Bronchial epithelial cell (primary cell): ENCODE results near the gene CFAP100. TPM values are rescaled to one million over a fixed set of nuclear protein-coding genes. Genes with fewer than 3 reads are reported as not detected.

Experiments
- DNase-seq: peaks from one replicate; pipeline ENCODE4 v3.0.0-alpha.2; 2010; ENCODE audit warnings: low read depth
- FAIRE-seq: peaks from 2 replicates; lab custom pipeline; 2011; peaks lifted over from hg19 to GRCh38; lab: Jason Lieb, UNC
- H3K27me3 ChIP-seq: 2 replicates; pipeline ENCODE4 v1.5.1; 2011; ENCODE audit warnings: low read length; ENCODE audit not compliant: control insufficient read depth, insufficient read depth
- H3K36me3 ChIP-seq: 2 replicates; pipeline ENCODE4 v1.5.1; 2011; ENCODE audit warnings: low read length; ENCODE audit not compliant: control insufficient read depth, insufficient read depth
- H3K4me3 ChIP-seq: 2 replicates; pipeline ENCODE4 v1.5.1; 2011; ENCODE audit warnings: mild to moderate bottlenecking, low read depth, low read length, control low read depth
- total RNA-seq: library from RNA; depleted of rRNA; stranded (reverse); fragments of >200 nt; gene quantifications from 2 replicates; pipeline ENCODE4 v1.2.1, GENCODE V29; 2014
- TF ChIP-seq, protein P1 (sequence below): IDR thresholded peaks from 2 replicates; pipeline ENCODE4 v1.5.1; 2011; ENCODE audit warnings: mild to moderate bottlenecking, moderate library complexity, low read length, control low read depth, inconsistent platforms; ENCODE audit not compliant: insufficient read depth, severe bottlenecking

Gene CFAP100
- total RNA-seq, 1 donor from 2014 or later: not detected

DNA sequence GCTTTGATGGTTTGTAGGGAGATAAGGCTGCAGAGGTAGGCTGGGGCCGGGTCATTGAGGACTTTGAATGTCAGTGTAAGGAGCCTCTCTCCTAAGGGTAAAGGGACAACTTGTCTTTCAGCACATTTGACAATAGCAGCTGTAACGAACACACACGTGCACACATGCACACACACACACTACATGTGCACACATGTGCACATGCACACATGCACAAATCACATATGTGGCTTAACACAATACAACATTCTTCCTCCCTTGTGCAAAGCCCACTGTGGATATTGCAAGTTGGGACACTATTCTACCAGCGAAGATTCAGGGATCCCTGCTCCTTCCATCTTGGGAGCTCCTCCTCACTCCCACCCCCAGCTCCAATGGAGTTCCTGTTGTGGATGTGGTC is 1.1 kb upstream of the CFAP100 start:
- Histone ChIP-seq H3K4me3 (no peak overlapping the region), H3K36me3 (no peaks in the 10 kb centered on the region), H3K27me3 (peaks cover 6% of the 10 kb centered on the region)
- TF ChIP-seq, protein P1, sequence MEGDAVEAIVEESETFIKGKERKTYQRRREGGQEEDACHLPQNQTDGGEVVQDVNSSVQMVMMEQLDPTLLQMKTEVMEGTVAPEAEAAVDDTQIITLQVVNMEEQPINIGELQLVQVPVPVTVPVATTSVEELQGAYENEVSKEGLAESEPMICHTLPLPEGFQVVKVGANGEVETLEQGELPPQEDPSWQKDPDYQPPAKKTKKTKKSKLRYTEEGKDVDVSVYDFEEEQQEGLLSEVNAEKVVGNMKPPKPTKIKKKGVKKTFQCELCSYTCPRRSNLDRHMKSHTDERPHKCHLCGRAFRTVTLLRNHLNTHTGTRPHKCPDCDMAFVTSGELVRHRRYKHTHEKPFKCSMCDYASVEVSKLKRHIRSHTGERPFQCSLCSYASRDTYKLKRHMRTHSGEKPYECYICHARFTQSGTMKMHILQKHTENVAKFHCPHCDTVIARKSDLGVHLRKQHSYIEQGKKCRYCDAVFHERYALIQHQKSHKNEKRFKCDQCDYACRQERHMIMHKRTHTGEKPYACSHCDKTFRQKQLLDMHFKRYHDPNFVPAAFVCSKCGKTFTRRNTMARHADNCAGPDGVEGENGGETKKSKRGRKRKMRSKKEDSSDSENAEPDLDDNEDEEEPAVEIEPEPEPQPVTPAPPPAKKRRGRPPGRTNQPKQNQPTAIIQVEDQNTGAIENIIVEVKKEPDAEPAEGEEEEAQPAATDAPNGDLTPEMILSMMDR: no peak
- no peak for DNase-seq
- FAIRE-seq: no peak

DNA sequence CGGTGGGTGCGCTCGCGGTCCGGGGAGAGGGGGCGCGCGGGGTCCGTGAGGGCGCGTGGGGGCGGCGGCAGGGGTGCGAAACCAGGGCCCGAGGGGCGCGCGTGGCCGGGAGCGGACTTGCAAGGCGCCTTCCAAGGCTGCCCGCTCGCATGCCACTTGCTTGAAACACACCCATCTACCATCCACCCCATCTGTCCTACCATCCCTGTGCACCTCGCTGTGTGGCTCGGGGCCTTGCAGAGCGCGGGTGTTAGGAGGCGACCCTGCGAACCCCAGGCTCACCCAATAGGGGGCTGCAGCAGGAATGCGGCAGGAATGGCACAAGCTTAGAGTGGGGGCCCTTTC is 240 bp downstream of the CFAP100 start:
- no peaks in the 10 kb centered on the region for H3K36me3 ChIP-seq
- FAIRE-seq: no peak
- TF ChIP-seq, protein P1: no peak
- no peak for DNase-seq
- H3K27me3 ChIP-seq: peaks cover 6% of the 10 kb centered on the region
- H3K4me3 ChIP-seq: peak overlapping the region; percentile 3

DNA sequence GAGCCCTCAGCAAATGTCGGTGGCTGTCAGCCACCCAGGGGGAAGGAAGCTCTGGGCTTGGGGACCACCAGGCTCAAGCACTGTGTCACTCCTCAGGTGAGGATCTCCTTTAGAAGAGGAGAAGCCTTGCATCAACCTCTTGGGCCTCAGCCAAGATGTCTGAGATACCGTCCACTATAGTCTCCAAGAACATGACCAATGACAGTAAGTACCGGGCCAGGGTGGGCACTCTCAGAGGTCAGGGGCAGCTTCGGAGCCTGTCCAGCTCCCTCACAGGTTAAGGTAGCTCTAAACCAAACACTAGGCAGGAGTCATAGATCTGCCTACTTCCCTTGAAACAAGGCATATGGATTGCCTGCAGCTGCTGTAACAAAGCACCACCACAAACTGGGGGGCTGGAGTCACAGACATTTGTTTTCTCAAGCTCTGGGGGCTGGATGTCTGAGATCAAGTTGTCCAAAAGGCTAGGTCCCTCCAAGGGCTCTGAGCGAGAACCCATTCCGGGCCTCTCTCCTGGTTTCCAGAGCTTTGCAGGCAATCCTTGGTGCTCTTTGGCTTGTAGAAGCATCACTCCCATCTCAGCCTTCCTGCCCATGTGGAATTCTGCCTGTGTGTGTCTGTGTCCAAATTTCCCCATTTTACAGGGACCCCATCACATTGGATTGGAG is 1.3 kb downstream of the CFAP100 start:
- no peak for FAIRE-seq
- TF ChIP-seq, protein P1: no peak
- no peak for DNase-seq
- Histone ChIP-seq H3K27me3 (peaks cover 6% of the 10 kb centered on the region), H3K4me3 (no peak overlapping the region), H3K36me3 (no peaks in the 10 kb centered on the region)

DNA sequence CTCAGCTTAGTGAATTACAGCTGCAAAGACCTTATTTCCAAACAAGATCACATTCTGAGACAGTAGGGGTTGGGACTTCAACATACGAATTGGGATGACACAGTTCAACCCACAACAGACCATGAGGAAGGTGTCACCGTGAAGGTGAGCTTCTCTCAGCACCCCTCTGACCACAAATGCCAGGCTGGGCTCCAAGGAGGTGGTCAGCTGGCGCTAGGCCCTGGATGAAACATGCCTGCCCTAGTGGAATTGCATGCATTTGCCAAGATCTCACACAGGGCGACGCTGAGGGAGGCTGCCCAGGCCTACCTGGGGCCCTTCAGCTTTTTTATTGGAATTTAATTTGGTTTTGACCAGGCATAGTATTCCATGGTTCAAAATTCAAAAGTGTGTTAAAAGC is 1.8 kb downstream of the CFAP100 start:
- H3K27me3 ChIP-seq: peaks cover 6% of the 10 kb centered on the region
- TF ChIP-seq, protein P1: no peak
- no peak for DNase-seq
- H3K36me3 ChIP-seq: no peaks in the 10 kb centered on the region
- FAIRE-seq: no peak
- no peak overlapping the region for H3K4me3 ChIP-seq

DNA sequence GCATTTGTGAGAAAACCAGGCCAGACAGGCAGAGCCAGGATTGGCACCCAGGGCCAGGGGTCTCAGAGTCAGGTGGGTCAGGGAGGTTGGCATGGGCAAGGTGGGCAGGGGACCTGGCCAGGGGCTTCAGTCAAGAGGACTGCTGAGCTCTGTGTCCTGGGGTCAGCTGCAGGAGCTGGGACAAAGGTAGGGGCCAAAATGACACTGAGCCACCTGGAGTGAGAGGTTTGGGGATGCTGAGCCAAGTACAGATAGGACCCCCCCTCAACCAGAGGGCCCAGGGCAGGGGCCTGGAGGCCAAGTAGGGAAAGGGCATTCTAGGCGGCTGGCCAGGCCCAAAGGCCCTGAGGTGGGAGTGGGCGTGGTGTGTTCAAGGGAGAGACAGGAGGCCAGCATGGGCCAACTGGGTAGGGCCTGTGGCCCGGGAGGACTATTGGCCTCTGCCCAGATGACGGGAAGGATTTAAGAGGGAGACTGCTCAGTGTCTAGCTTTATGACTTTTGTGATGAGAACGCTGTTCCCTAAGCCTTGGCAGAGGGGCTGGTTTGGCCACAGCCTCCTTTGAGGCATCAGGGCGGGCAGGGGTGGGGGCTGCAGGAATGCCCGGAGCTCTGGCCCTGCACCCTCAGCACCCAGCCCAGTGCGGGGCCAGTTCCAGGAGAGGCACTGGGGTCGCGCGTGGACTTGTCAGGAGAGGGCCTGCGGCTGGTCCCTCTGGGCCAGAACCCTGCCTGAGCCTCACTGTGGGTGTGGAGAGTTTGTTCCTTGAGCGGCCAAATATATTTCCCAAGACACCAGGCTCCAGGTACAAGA is 3.1 kb downstream of the CFAP100 start:
- DNase-seq (no peak), FAIRE-seq (no peak)
- H3K4me3 ChIP-seq: no peak overlapping the region
- H3K36me3 ChIP-seq: no peaks in the 10 kb centered on the region
- H3K27me3 ChIP-seq: peaks cover 6% of the 10 kb centered on the region
- TF ChIP-seq, protein P1: no peak
